Mesenchymal stem cell (in vitro differentiated cells and primary cell): ENCODE results near the gene DISC1.

Experiments used
- DNase-seq: peaks from one replicate; pipeline ENCODE4 v3.0.0-alpha.2; 2013
- H2AFZ ChIP-seq: one replicate; pipeline ENCODE4 v1.6.1; 2013; ENCODE audit warnings: low read depth, mild to moderate bottlenecking, control low read depth, inconsistent platforms, low read length, moderate library complexity
- H2AK5ac ChIP-seq: 2 replicates; pipeline ENCODE4 v1.6.1; 2013; ENCODE audit warnings: low read length, moderate library complexity, mild to moderate bottlenecking, inconsistent platforms; ENCODE audit not compliant: severe bottlenecking
- H2BK120ac ChIP-seq: one replicate; pipeline ENCODE4 v1.6.1; 2013; ENCODE audit warnings: low read depth, mild to moderate bottlenecking, inconsistent platforms, low read length, moderate library complexity
- H2BK12ac ChIP-seq, 2 experiments: one replicate each; pipeline ENCODE4 v1.6.1; 2013; ENCODE audit warnings: inconsistent platforms in 2 of 2, low read length in 2 of 2, mild to moderate bottlenecking in 2 of 2, moderate library complexity in 2 of 2, control low read depth in 1 of 2
- H2BK15ac ChIP-seq: one replicate; pipeline ENCODE4 v1.6.1; 2013; ENCODE audit warnings: mild to moderate bottlenecking, low read depth, inconsistent platforms; ENCODE audit not compliant: poor library complexity, severe bottlenecking
- H2BK5ac ChIP-seq: 2 replicates; pipeline ENCODE4 v1.6.1; 2013; ENCODE audit warnings: low read depth, mild to moderate bottlenecking, low read length, control low read depth, inconsistent platforms; ENCODE audit not compliant: poor library complexity, severe bottlenecking
- H3K14ac ChIP-seq, 2 experiments: one replicate each; pipeline ENCODE4 v1.6.1; 2013; ENCODE audit warnings: inconsistent platforms in 2 of 2, low read length in 2 of 2, control low read depth in 1 of 2, mild to moderate bottlenecking in 1 of 2, moderate library complexity in 1 of 2
- H3K18ac ChIP-seq, 2 experiments: one replicate each; pipeline ENCODE4 v1.6.1; 2013; ENCODE audit warnings: inconsistent platforms in 2 of 2, low read length in 2 of 2, control low read depth in 1 of 2, low read depth in 1 of 2, mild to moderate bottlenecking in 1 of 2
- H3K23ac ChIP-seq, 2 experiments: one replicate each; pipeline ENCODE4 v1.6.1; 2013; ENCODE audit warnings: inconsistent platforms in 2 of 2, low read length in 2 of 2, mild to moderate bottlenecking in 2 of 2, moderate library complexity in 2 of 2, control low read depth in 1 of 2
- H3K27ac ChIP-seq: 2 replicates; pipeline ENCODE4 v1.5.1; 2013; ENCODE audit warnings: mild to moderate bottlenecking, moderate library complexity, low read length, control low read depth, inconsistent platforms; ENCODE audit not compliant: poor library complexity, severe bottlenecking
- H3K27me3 ChIP-seq, 2 experiments: 2 replicates each; pipeline versions ENCODE4 v1.6.1 to v1.7.0; 2013; ENCODE audit warnings: low read length in 2 of 2, mild to moderate bottlenecking in 2 of 2, moderate library complexity in 2 of 2, control low read depth in 1 of 2, inconsistent platforms in 1 of 2; ENCODE audit not compliant: control insufficient read depth in 1 of 2, insufficient read depth in 1 of 2
- H3K36me3 ChIP-seq, 2 experiments: 2 replicates each; pipeline versions ENCODE4 v1.6.1 to v1.7.0; 2013; ENCODE audit warnings: low read length in 2 of 2, control low read depth in 1 of 2, inconsistent platforms in 1 of 2, low read depth in 1 of 2, mild to moderate bottlenecking in 1 of 2; ENCODE audit not compliant: insufficient read depth in 2 of 2, control insufficient read depth in 1 of 2
- H3K4ac ChIP-seq, 2 experiments: one replicate each; pipeline ENCODE4 v1.6.1; 2013; ENCODE audit warnings: inconsistent platforms in 2 of 2, low read length in 2 of 2, mild to moderate bottlenecking in 2 of 2, moderate library complexity in 2 of 2, control low read depth in 1 of 2, low read depth in 1 of 2
- H3K4me1 ChIP-seq: 2 replicates; pipeline ENCODE4 v1.6.1; 2013; ENCODE audit warnings: low read depth, low read length, control low read depth; ENCODE audit not compliant: control insufficient read depth, insufficient read depth
- H3K4me2 ChIP-seq: 2 replicates; pipeline ENCODE4 v1.6.1; 2013; ENCODE audit warnings: low read length, mild to moderate bottlenecking, inconsistent platforms; ENCODE audit not compliant: poor library complexity, severe bottlenecking
- H3K4me3 ChIP-seq, 2 experiments: 2 replicates each; pipeline versions ENCODE4 v1.5.1 to v1.7.0; 2013; ENCODE audit warnings: low read length in 2 of 2, mild to moderate bottlenecking in 2 of 2, control low read depth in 1 of 2, low read depth in 1 of 2; ENCODE audit not compliant: insufficient read depth in 1 of 2
- H3K79me1 ChIP-seq: replicated peaks from 2 replicates; pipeline ENCODE4 v1.6.1; 2013; ENCODE audit warnings: mild to moderate bottlenecking, control low read depth, low read length, inconsistent platforms; ENCODE audit not compliant: poor library complexity, severe bottlenecking
- H3K9ac ChIP-seq: 2 replicates; pipeline ENCODE4 v1.7.0; 2013; ENCODE audit warnings: mild to moderate bottlenecking, low read length, moderate library complexity
- H3K9me3 ChIP-seq: 2 replicates; pipeline ENCODE4 v1.7.0; 2013; ENCODE audit warnings: mild to moderate bottlenecking, low read length; ENCODE audit not compliant: control insufficient read depth
- H4K8ac ChIP-seq: one replicate; pipeline ENCODE4 v1.6.1; 2013; ENCODE audit warnings: inconsistent platforms, mild to moderate bottlenecking, low read length, moderate library complexity
- H4K91ac ChIP-seq: one replicate; pipeline ENCODE4 v1.6.1; 2013; ENCODE audit warnings: mild to moderate bottlenecking, low read length, inconsistent platforms
- WGBS: methylation state at CpG from one replicate; pipeline ENCODE4 v1.1.7; 2013; ENCODE audit warnings: mixed read lengths; 5-methylcytosine and 5-hydroxymethylcytosine counted together

The DISC1 gene

GRCh38 chr1:231757101-231757404 lies 130.5 kb downstream of the DISC1 start:
- Histone ChIP-seq H4K8ac (no peak overlapping the region), H2BK5ac (no peak overlapping the region), H3K36me3 (peaks cover 0 to 13% of the 10 kb centered on the region in 2 experiments), H3K27ac (no peak overlapping the region), H2BK12ac (no peak overlapping the region), H4K91ac (no peak overlapping the region), H3K4me1 (no peaks in the 10 kb centered on the region), H3K9ac (peak overlapping the region; percentile 65), H3K23ac (no peak overlapping the region), H3K4me2 (no peak overlapping the region), H3K4me3 (no peak overlapping the region), H3K14ac (no peak overlapping the region), H3K18ac (no peak overlapping the region), H3K4ac (no peak overlapping the region), H2BK15ac (no peak overlapping the region), H2BK120ac (no peak overlapping the region), H3K27me3 (no peaks in the 10 kb centered on the region), H2AK5ac (no peak overlapping the region), H2AFZ (no peak overlapping the region), H3K9me3 (peaks cover 5% of the 10 kb centered on the region), H3K79me1 (peaks cover 14% of the 10 kb centered on the region)
- WGBS, result no CpG with 5 or more reads among the region's 2 CpGs
- no peak for DNase-seq

GRCh38 chr1:231757759-231758158 lies 131.2 kb downstream of the DISC1 start:
- peaks cover 0 to 11% of the 10 kb centered on the region in 2 experiments for H3K36me3 ChIP-seq
- H3K4me2 ChIP-seq, result no peak overlapping the region
- H3K27me3 ChIP-seq, result no peaks in the 10 kb centered on the region
- H4K8ac ChIP-seq, result no peak overlapping the region
- no peak overlapping the region for H3K23ac ChIP-seq
- H2BK5ac ChIP-seq, result no peak overlapping the region
- H3K4me3 ChIP-seq, result no peak overlapping the region
- no peak overlapping the region for H2BK15ac ChIP-seq
- H3K79me1 ChIP-seq, result peaks cover 14% of the 10 kb centered on the region
- H3K27ac ChIP-seq, result no peak overlapping the region
- H2BK12ac ChIP-seq, result no peak overlapping the region
- no peak overlapping the region for H2AK5ac ChIP-seq
- no peak overlapping the region for H4K91ac ChIP-seq
- peaks cover 5% of the 10 kb centered on the region for H3K9me3 ChIP-seq
- H2BK120ac ChIP-seq, result no peak overlapping the region
- H3K4ac ChIP-seq, result peak overlapping the region in 1 of 2 experiments; percentile 20
- no peak overlapping the region for H3K9ac ChIP-seq
- H3K14ac ChIP-seq, result peak overlapping the region in 1 of 2 experiments; percentile 62
- no peak for DNase-seq
- no peaks in the 10 kb centered on the region for H3K4me1 ChIP-seq
- H3K18ac ChIP-seq, result no peak overlapping the region
- 96% methylated on average over 8 of the region's 8 CpGs for WGBS
- no peak overlapping the region for H2AFZ ChIP-seq

GRCh38 chr1:231761252-231761651 lies 134.7 kb downstream of the DISC1 start:
- Histone ChIP-seq H3K14ac (no peak overlapping the region), H3K4me1 (no peaks in the 10 kb centered on the region), H3K9ac (no peak overlapping the region), H3K27ac (no peak overlapping the region), H2BK12ac (no peak overlapping the region), H3K36me3 (peaks cover 0 to 7% of the 10 kb centered on the region in 2 experiments), H4K8ac (no peak overlapping the region), H2AFZ (no peak overlapping the region), H3K18ac (no peak overlapping the region), H3K23ac (no peak overlapping the region), H3K9me3 (no peaks in the 10 kb centered on the region), H3K79me1 (peaks cover 16% of the 10 kb centered on the region), H2BK15ac (no peak overlapping the region), H3K4ac (no peak overlapping the region), H3K27me3 (no peaks in the 10 kb centered on the region), H2BK5ac (no peak overlapping the region), H3K4me3 (no peak overlapping the region), H3K4me2 (no peak overlapping the region), H2AK5ac (no peak overlapping the region), H4K91ac (no peak overlapping the region), H2BK120ac (no peak overlapping the region)
- DNase-seq, result no peak
- 95% methylated on average over 3 of the region's 3 CpGs for WGBS

- no peak overlapping the region for H3K23ac ChIP-seq
- no peaks in the 10 kb centered on the region for H3K4me1 ChIP-seq
- 90% methylated on average over 5 of the region's 6 CpGs for WGBS
- H4K91ac ChIP-seq, result no peak overlapping the region
- peaks cover 0 to 7% of the 10 kb centered on the region in 2 experiments for H3K36me3 ChIP-seq
- no peaks in the 10 kb centered on the region for H3K9me3 ChIP-seq
- no peak for DNase-seq
- H3K4ac ChIP-seq, result no peak overlapping the region
- H2BK15ac ChIP-seq, result no peak overlapping the region
- no peak overlapping the region for H3K9ac ChIP-seq
- no peaks in the 10 kb centered on the region for H3K27me3 ChIP-seq
- H3K27ac ChIP-seq, result no peak overlapping the region
- H3K79me1 ChIP-seq, result peaks cover 16% of the 10 kb centered on the region
- no peak overlapping the region for H3K4me2 ChIP-seq
- no peak overlapping the region for H4K8ac ChIP-seq
- no peak overlapping the region for H2BK120ac ChIP-seq
- H2BK5ac ChIP-seq, result no peak overlapping the region
- no peak overlapping the region for H3K18ac ChIP-seq
- H3K14ac ChIP-seq, result no peak overlapping the region
- no peak overlapping the region for H3K4me3 ChIP-seq
- H2BK12ac ChIP-seq, result no peak overlapping the region
- H2AK5ac ChIP-seq, result no peak overlapping the region
- H2AFZ ChIP-seq, result no peak overlapping the region
These were observed 135.4 kb downstream of the DISC1 start for GRCh38 chr1:231761747-231762541.
